Right lobe of liver (tissue), 4 donors: ENCODE data around the gene PCGF1.

ENCODE experiments used
- CTCF ChIP-seq, 4 donors: fragments of 200-600 bp in 3 of 4; fragments of 450-650 bp in 1 of 4; IDR thresholded peaks; one replicate each; pipeline versions ENCODE4 v1.5.1 to v1.8.0; 2016 to 2022; ENCODE audit warnings: antibody characterized with exemption in 4 of 4, mild to moderate bottlenecking in 2 of 4
- POLR2A ChIP-seq: fragments of 450-650 bp; IDR thresholded peaks from one replicate; pipeline ENCODE4 v1.6.1; 2017; ENCODE audit warnings: antibody characterized with exemption, mild to moderate bottlenecking
- donor health status: DM: no; HTN: no; CAD: no.
- donor health status: DM: no; HTN: no; CAD: no.
- donor health status: DM: no; HTN: yes; CAD: no.

- no peak for TF ChIP-seq CTCF (IDR thresholded peaks at IDR 0.05)
- TF ChIP-seq POLR2A = no peak
Measured at GRCh38 chr2:74524955-74525716, 17.6 kb upstream of the PCGF1 start.
